T-cell (primary cell): ENCODE measurements around the gene INTS15. TPM values are rescaled to one million over a fixed set of nuclear protein-coding genes. Genes with fewer than 3 reads are reported as not detected.

Experiments used
- ATAC-seq, 4 experiments: fragments of 200-7000 bp in 3 of 4; fragments of 150-1000 bp in 1 of 4; cut with Tn5 transposase; replicated peaks in 1 of 4; 1 replicate in 3 of 4; 2 replicates in 1 of 4; pipeline ENCODE4 v1.10.0; 2021; ENCODE audit warnings: moderate library complexity in 3 of 4, mild to moderate bottlenecking in 2 of 4, moderate number of reproducible peaks in 1 of 4
- CTCF ChIA-PET, 2 donors: fragments of 300-600 bp; sonication (Branson Sonifier 250); formaldehyde crosslinking; loops; one replicate each; lab custom pipeline; 2022; ENCODE audit warnings: antibody characterized with exemption in 2 of 2; lab: Charles Lee
- POLR2A ChIA-PET, 2 donors: fragments of 300-600 bp; sonication (Branson Sonifier 250); formaldehyde crosslinking; loops; one replicate each; lab custom pipeline; 2022; ENCODE audit warnings: antibody characterized with exemption in 2 of 2; lab: Charles Lee
- DNase-seq, 35 experiments: peaks; one replicate each; pipeline versions ENCODE4 v3.0.0 to v3.0.0-alpha.2; 2013 to 2023
- H3K27ac ChIP-seq: one replicate; pipeline ENCODE4 v1.5.1; 2013; ENCODE audit warnings: low read length
- H3K27me3 ChIP-seq, 2 experiments: replicated peaks in 1 of 2; 1 replicate in 1 of 2; 2 replicates in 1 of 2; pipeline versions ENCODE4 v1.6.1 to v1.7.0; 2013; ENCODE audit warnings: low read length in 1 of 2, mixed read lengths in 1 of 2; ENCODE audit not compliant: control insufficient read depth in 2 of 2, insufficient read depth in 2 of 2; ENCODE audit errors: extremely low read depth in 1 of 2
- H3K36me3 ChIP-seq, 2 donors: 1 replicate in 1 of 2; 2 replicates in 1 of 2; pipeline versions ENCODE4 v1.6.1 to v1.7.0; 2013; ENCODE audit warnings: low read length in 1 of 2; ENCODE audit not compliant: control insufficient read depth in 2 of 2, insufficient read depth in 1 of 2; ENCODE audit errors: extremely low read depth in 1 of 2
- H3K4me1 ChIP-seq, 2 experiments: 1 replicate in 1 of 2; 2 replicates in 1 of 2; pipeline versions ENCODE4 v1.6.1 to v1.7.0; 2013; ENCODE audit warnings: low read length in 2 of 2, mixed read lengths in 1 of 2; ENCODE audit not compliant: insufficient read depth in 2 of 2, control insufficient read depth in 1 of 2; ENCODE audit errors: extremely low read depth in 1 of 2
- H3K4me3 ChIP-seq, 2 donors: 1 replicate in 1 of 2; 2 replicates in 1 of 2; pipeline versions ENCODE4 v1.5.1 to v1.7.0; 2013; ENCODE audit warnings: mild to moderate bottlenecking in 2 of 2, low read length in 1 of 2, moderate library complexity in 1 of 2; ENCODE audit not compliant: control insufficient read depth in 1 of 2; ENCODE audit errors: extremely low read depth in 1 of 2
- H3K9me3 ChIP-seq: 2 replicates; pipeline ENCODE4 v1.7.0; 2013
- H3K27ac Mint-ChIP-seq, 2 donors: one replicate each; pipeline ENCODE4 v1.8.0; 2020 to 2021; ENCODE audit warnings: mild to moderate bottlenecking in 2 of 2, mixed read lengths in 2 of 2
- H3K27me3 Mint-ChIP-seq, 2 donors: one replicate each; pipeline ENCODE4 v1.8.0; 2021 to 2022; ENCODE audit warnings: mixed read lengths in 2 of 2
- H3K36me3 Mint-ChIP-seq: one replicate; pipeline ENCODE4 v1.8.0; 2021; ENCODE audit warnings: mixed read lengths
- H3K4me1 Mint-ChIP-seq, 3 donors: one replicate each; pipeline ENCODE4 v1.8.0; 2020 to 2022; ENCODE audit warnings: mixed read lengths in 3 of 3, mild to moderate bottlenecking in 1 of 3
- H3K4me3 Mint-ChIP-seq, 3 donors: one replicate each; pipeline ENCODE4 v1.8.0; 2020 to 2022; ENCODE audit warnings: mild to moderate bottlenecking in 3 of 3, mixed read lengths in 3 of 3, moderate library complexity in 3 of 3
- H3K9me3 Mint-ChIP-seq, 3 donors: one replicate each; pipeline ENCODE4 v1.8.0; 2020 to 2022; ENCODE audit warnings: mixed read lengths in 3 of 3
- WGBS: methylation state at CpG from one replicate; pipeline ENCODE4 v1.1.5; 2013; ENCODE audit warnings: missing lambda C conversion rate; ENCODE audit not compliant: insufficient coverage; 5-methylcytosine and 5-hydroxymethylcytosine counted together
- total RNA-seq, 35 experiments: library from RNA in 6 of 35; stranded (reverse) in 6 of 35; fragments of 120-200 nt in 1 of 35; gene quantifications; one replicate each; pipeline versions ENCODE4 v1.2.1 to v1.2.4 and lab custom pipeline; 2013 to 2026

The INTS15 gene
- total RNA-seq, 5 donors from 2014 or later (not counting 1 experiment from before 2014, with no cell fraction given) = 48.3 to 65.9 (median 64.1) TPM

DNA sequence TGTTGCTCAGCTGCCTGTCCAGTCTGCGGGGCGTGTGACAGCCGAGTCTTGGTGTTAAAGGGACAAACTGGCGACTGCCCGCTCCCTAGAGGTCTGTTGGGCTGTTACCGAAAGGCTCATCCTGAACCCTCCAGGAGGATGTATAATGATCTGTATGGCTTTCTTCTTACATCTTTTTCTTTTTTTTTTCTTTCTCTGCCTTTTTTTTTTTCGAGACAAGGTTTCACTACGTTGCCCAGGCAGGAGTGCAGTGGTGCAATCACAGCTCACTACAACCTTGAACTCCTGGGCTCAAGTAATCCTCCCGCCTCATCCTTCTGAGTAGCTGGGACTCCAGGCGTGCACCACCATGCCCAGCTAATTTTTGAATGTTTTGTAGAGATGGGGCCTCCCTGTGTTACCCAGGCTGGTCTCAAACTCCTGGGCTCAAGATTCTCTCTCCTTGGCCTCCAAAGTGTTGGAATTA lies 857 bp downstream of the INTS15 start:
- CTCF ChIA-PET = interaction anchor here (0.6 to 1.6 kb wide), 9 partner anchors 9 to 1626 kb away, joined by 3 to 8 read pairs (median 3); partner anchors contain the start of genes ZDHHC4 (in 1 of the 2) and ZNF316 (in 1 of the 2)
- Mint-ChIP-seq H3K4me3 (peak overlapping the region; percentile 89 to 96 (median 91)), H3K27ac (peak overlapping the region; percentile 93 to 94), H3K36me3 (peaks cover 35% of the 10 kb centered on the region), H3K9me3 (no peaks in the 10 kb centered on the region), H3K27me3 (no peaks in the 10 kb centered on the region), H3K4me1 (peaks cover 22 to 34% (median 26%) of the 10 kb centered on the region in 3 donors)
- POLR2A ChIA-PET = interaction anchor here (0.5 to 0.6 kb wide), 2 partner anchors 9 to 17 kb away, joined by 3 to 7 read pairs; no protein-coding TSS in a partner anchor
- H3K36me3 ChIP-seq = peaks cover 15 to 43% of the 10 kb centered on the region in 2 donors
- no peak for DNase-seq
- ATAC-seq = peak in 3 of 4 experiments; percentile 0 to 5 (median 3)
- H3K27ac ChIP-seq = peak overlapping the region; percentile 53
- WGBS = 0% methylated on average over 2 of the region's 10 CpGs
- H3K4me3 ChIP-seq = peak overlapping the region; percentile 58 to 64
- H3K27me3 ChIP-seq = no peaks in the 10 kb centered on the region
- no peaks in the 10 kb centered on the region for H3K9me3 ChIP-seq
- H3K4me1 ChIP-seq = peaks cover 3 to 23% of the 10 kb centered on the region in 2 experiments

DNA sequence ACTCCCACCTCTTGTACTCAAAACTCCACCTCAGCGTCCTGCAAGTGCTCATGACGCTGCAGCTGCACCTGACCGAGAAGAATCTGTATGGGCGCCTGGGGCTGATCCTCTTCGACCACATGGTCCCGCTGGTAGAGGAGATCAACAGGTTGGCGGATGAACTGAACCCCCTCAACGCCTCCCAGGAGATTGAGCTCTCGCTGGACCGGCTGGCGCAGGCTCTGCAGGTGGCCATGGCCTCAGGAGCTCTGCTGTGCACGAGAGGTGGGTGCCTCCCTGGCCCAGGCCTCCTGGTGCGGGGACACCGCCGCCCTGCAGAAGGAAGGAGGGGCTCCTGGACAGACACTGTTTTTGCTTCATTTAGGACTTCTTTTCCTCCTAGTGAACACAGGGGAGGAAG lies 10.3 kb downstream of the INTS15 start:
- ChIA-PET CTCF (interaction anchor here in 1 of 2 donors (0.6 kb wide), 1 partner anchor 39 kb away, joined by 8 read pairs; no protein-coding TSS in a partner anchor), POLR2A (no interaction called here)
- no peaks in the 10 kb centered on the region for H3K27me3 Mint-ChIP-seq
- WGBS = 99% methylated on average over 14 of the region's 15 CpGs
- no peaks in the 10 kb centered on the region for H3K9me3 Mint-ChIP-seq
- Histone ChIP-seq H3K36me3 (peaks cover 14 to 81% of the 10 kb centered on the region in 2 donors), H3K9me3 (no peaks in the 10 kb centered on the region), H3K27me3 (no peaks in the 10 kb centered on the region), H3K27ac (no peak overlapping the region), H3K4me1 (peaks cover 0 to 9% of the 10 kb centered on the region in 2 experiments), H3K4me3 (no peak overlapping the region)
- no peak overlapping the region for H3K4me3 Mint-ChIP-seq
- ATAC-seq (no peak), DNase-seq (no peak)
- H3K27ac Mint-ChIP-seq = no peak overlapping the region
- H3K36me3 Mint-ChIP-seq = peaks cover 43% of the 10 kb centered on the region
- peaks cover 6 to 16% (median 12%) of the 10 kb centered on the region in 3 donors for H3K4me1 Mint-ChIP-seq

DNA sequence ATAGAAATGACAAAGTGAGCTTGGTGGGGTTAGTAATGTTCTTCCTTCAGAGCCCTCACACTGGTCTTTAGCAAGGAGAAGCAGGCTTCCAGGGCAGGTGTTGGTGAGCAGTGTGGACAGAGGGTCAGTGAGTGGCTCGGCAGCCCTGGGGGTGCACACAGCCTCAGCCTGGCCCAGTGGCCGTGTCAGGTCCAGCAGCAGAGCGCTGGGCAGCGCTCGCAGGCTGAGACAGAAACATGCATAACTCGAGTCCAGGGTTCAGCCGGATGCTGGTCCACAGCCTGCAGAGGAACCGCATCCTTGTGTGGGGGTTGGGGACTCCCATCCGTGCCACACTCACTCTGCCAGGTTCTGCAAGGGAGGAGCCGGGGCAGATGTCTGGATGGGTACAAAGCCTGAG lies 14.6 kb downstream of the INTS15 start:
- H3K4me1 Mint-ChIP-seq = peaks cover 2 to 17% (median 7%) of the 10 kb centered on the region in 3 donors
- ATAC-seq = no peak
- no peaks in the 10 kb centered on the region for H3K27me3 ChIP-seq
- DNase-seq = no peak
- H3K36me3 Mint-ChIP-seq = peaks cover 21% of the 10 kb centered on the region
- H3K36me3 ChIP-seq = peaks cover 18 to 53% of the 10 kb centered on the region in 2 donors
- no peak overlapping the region for H3K27ac ChIP-seq
- ChIA-PET CTCF (interaction anchor here (0.6 to 0.7 kb wide), 3 partner anchors 22 to 812 kb away, joined by 3 to 4 read pairs (median 3); no protein-coding TSS in a partner anchor), POLR2A (no interaction called here)
- no peaks in the 10 kb centered on the region for H3K9me3 ChIP-seq
- no peak overlapping the region for H3K4me3 ChIP-seq
- H3K4me3 Mint-ChIP-seq = no peak overlapping the region
- peaks cover 0 to 9% of the 10 kb centered on the region in 2 experiments for H3K4me1 ChIP-seq
- no peaks in the 10 kb centered on the region for H3K9me3 Mint-ChIP-seq
- H3K27ac Mint-ChIP-seq = no peak overlapping the region
- WGBS = 96% methylated on average over 7 of the region's 10 CpGs
- H3K27me3 Mint-ChIP-seq = no peaks in the 10 kb centered on the region

DNA sequence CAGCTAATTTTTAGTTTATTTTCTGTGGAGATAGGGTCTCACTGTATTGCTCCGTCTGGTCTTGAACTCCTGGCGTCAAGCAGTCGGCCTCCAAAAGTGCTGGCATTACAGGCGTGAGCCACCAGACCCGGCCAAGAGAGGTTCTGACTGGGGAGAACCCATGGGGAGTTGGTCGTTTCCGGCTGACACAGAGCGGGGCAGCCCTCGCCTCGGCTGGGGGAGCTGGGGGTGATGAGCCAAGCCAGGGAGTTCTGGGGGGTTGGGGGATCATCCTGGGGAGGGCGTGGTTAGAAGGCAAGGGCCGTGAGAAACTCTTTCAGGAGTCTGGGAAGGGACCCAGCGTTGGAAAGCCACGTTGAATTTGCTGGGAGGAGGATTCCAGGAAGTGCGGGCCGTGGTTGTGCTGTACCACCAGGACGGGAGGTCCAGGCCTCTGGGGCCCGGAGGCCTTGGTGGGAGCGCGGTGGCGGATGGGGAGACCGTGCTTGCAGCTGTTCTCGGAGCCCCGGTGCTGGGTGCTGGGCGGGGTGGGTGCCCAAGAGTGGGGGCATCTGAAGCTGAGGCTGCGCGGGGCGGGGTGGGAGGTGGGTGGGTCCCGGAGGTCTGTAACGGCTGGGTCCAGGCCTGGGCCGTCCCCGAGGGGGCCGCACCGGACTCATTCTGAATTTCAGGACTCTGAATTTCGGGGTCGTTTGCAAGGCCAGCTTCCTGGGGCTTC lies 17.2 kb downstream of the INTS15 start:
- Histone ChIP-seq H3K36me3 (peaks cover 18 to 29% of the 10 kb centered on the region in 2 donors), H3K4me1 (peaks cover 0 to 8% of the 10 kb centered on the region in 2 experiments), H3K4me3 (no peak overlapping the region), H3K9me3 (no peaks in the 10 kb centered on the region), H3K27ac (no peak overlapping the region), H3K27me3 (no peaks in the 10 kb centered on the region)
- Mint-ChIP-seq H3K9me3 (no peaks in the 10 kb centered on the region), H3K36me3 (peaks cover 14% of the 10 kb centered on the region), H3K27ac (no peak overlapping the region), H3K4me1 (peaks cover 2 to 20% (median 5%) of the 10 kb centered on the region in 3 donors), H3K27me3 (no peaks in the 10 kb centered on the region), H3K4me3 (no peak overlapping the region)
- ChIA-PET POLR2A (no interaction called here), CTCF (interaction anchor here in 1 of 2 donors (0.6 kb wide), 1 partner anchor 16 kb away, joined by 3 read pairs; no protein-coding TSS in a partner anchor)
- 95% methylated on average over 25 of the region's 36 CpGs for WGBS
- no peak for DNase-seq
- no peak for ATAC-seq

DNA sequence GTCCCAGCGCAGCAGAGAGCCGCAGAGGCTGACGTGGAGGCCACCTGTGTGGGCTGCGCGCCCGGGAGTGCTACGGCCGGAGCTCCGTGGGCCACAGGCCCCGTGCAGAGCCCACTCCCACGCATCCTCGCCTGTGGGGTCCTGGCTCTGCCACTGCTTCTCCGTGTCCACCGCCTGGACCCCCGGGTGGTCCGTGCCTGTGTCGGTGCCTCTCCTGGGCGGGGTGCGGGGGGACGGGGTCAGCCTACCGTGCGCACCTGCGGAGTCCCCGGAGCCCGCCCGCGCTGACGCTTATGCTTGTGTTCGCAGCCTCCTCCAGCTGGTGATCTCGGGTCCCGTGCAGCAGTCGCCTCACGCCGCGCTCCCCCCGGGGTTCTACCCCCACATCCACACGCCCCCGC lies 17.8 kb downstream of the INTS15 start:
- Mint-ChIP-seq H3K4me1 (peaks cover 0 to 16% (median 1%) of the 10 kb centered on the region in 3 donors), H3K27ac (no peak overlapping the region), H3K9me3 (no peaks in the 10 kb centered on the region), H3K27me3 (no peaks in the 10 kb centered on the region), H3K4me3 (no peak overlapping the region), H3K36me3 (peaks cover 11% of the 10 kb centered on the region)
- no peak overlapping the region for H3K4me3 ChIP-seq
- no peak for ATAC-seq
- peaks cover 0 to 1% of the 10 kb centered on the region in 2 experiments for H3K4me1 ChIP-seq
- no peak overlapping the region for H3K27ac ChIP-seq
- POLR2A ChIA-PET = no interaction called here
- DNase-seq = no peak
- 98% methylated on average over 29 of the region's 38 CpGs for whole genome bisulfite sequencing
- CTCF ChIA-PET = interaction anchor here in 1 of 2 donors (0.6 kb wide), 1 partner anchor 17 kb away, joined by 3 read pairs; no protein-coding TSS in a partner anchor
- peaks cover 18 to 24% of the 10 kb centered on the region in 2 donors for H3K36me3 ChIP-seq
- peaks cover 0 to 1% of the 10 kb centered on the region in 2 experiments for H3K27me3 ChIP-seq
- no peaks in the 10 kb centered on the region for H3K9me3 ChIP-seq

DNA sequence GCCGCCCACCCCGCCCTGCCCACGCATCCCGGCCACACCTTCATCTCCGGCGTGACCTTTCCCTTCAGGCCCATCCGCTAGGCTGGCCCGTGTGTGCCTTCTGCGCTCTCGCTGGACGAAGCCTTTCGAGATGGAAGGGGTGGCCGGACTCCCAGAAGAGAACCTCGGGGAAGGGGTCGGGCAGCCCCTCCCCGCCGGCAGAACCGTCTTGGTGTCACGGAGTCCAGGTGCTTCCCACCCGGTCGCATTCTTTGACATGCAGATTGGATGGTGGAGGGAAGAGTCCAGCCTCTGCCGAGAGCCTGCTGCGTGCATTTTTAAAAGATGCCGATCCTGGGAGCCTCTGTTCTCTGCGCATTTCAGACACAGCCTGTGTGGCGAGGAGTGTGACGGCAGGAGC lies 18.3 kb downstream of the INTS15 start:
- Histone ChIP-seq H3K27ac (no peak overlapping the region), H3K36me3 (peaks cover 18 to 23% of the 10 kb centered on the region in 2 donors), H3K27me3 (peaks cover 0 to 4% of the 10 kb centered on the region in 2 experiments), H3K9me3 (no peaks in the 10 kb centered on the region), H3K4me1 (no peaks in the 10 kb centered on the region), H3K4me3 (no peak overlapping the region)
- peaks cover 11% of the 10 kb centered on the region for H3K36me3 Mint-ChIP-seq
- ChIA-PET POLR2A (interaction anchor here in 1 of 2 donors (0.6 kb wide), 1 partner anchor 541 kb away, joined by 4 read pairs; no protein-coding TSS in a partner anchor), CTCF (interaction anchor here (0.6 kb wide), 4 partner anchors 28 to 1756 kb away, joined by 3 to 4 read pairs (median 4); no protein-coding TSS in a partner anchor)
- no peak for ATAC-seq
- H3K27me3 Mint-ChIP-seq = no peaks in the 10 kb centered on the region
- H3K4me1 Mint-ChIP-seq = peaks cover 0 to 16% (median 1%) of the 10 kb centered on the region in 3 donors
- WGBS = 93% methylated on average over 21 of the region's 27 CpGs
- no peaks in the 10 kb centered on the region for H3K9me3 Mint-ChIP-seq
- no peak overlapping the region for H3K4me3 Mint-ChIP-seq
- no peak overlapping the region for H3K27ac Mint-ChIP-seq
- DNase-seq = no peak
